ENCODE measurements around the gene PDLIM7.

The PDLIM7 gene

DNA sequence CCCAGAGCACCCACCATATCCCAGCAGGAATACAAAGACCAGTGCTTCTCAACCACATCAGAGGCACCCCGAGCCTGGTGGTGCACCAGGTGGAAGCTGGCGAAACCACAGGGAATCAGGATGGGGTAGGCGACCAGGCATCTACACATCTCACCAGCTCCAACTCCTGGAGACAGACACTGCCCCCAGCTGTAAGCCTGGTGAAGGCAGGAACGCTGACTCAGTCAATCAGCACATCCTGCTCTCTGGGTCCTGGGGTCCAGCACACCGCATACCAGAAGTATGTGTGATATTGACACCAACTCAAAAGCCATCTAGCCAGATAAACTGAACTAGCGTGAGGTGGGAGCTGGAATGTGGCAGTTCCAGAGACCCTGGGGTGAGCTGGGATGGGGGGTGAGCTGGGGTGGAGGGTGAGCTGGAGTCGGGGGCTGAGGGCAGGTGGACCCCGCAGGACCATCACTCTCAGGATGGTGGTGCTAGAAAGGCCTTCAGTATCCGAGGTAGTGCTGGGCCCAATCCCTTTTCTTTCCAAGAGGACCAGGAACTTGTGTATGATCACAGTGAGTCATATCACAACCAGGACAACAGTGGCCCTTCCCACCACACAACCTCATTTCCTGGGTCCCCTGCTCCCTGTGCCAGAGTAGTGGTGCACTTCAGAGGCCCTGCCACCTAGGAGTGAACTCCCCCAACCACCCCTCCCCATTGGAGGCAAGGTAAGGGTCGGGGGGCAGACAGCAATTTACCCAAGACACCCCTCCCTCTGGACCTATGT lies 26.5 kb downstream of the PDLIM7 start:
- no peak for DNase-seq (ENCODE audit: low spot score)
- TF ChIP-seq, protein P1, sequence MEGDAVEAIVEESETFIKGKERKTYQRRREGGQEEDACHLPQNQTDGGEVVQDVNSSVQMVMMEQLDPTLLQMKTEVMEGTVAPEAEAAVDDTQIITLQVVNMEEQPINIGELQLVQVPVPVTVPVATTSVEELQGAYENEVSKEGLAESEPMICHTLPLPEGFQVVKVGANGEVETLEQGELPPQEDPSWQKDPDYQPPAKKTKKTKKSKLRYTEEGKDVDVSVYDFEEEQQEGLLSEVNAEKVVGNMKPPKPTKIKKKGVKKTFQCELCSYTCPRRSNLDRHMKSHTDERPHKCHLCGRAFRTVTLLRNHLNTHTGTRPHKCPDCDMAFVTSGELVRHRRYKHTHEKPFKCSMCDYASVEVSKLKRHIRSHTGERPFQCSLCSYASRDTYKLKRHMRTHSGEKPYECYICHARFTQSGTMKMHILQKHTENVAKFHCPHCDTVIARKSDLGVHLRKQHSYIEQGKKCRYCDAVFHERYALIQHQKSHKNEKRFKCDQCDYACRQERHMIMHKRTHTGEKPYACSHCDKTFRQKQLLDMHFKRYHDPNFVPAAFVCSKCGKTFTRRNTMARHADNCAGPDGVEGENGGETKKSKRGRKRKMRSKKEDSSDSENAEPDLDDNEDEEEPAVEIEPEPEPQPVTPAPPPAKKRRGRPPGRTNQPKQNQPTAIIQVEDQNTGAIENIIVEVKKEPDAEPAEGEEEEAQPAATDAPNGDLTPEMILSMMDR (IDR thresholded peaks at IDR 0.05; ENCODE audit: borderline replicate concordance, control extremely low read depth, extremely low read depth, insufficient read depth, missing control alignments) = no peak
- in situ Hi-C loops (cut with MboI; ENCODE audit: low sequenced_read_pairs, unreplicated experiment) = no loop called here

DNA sequence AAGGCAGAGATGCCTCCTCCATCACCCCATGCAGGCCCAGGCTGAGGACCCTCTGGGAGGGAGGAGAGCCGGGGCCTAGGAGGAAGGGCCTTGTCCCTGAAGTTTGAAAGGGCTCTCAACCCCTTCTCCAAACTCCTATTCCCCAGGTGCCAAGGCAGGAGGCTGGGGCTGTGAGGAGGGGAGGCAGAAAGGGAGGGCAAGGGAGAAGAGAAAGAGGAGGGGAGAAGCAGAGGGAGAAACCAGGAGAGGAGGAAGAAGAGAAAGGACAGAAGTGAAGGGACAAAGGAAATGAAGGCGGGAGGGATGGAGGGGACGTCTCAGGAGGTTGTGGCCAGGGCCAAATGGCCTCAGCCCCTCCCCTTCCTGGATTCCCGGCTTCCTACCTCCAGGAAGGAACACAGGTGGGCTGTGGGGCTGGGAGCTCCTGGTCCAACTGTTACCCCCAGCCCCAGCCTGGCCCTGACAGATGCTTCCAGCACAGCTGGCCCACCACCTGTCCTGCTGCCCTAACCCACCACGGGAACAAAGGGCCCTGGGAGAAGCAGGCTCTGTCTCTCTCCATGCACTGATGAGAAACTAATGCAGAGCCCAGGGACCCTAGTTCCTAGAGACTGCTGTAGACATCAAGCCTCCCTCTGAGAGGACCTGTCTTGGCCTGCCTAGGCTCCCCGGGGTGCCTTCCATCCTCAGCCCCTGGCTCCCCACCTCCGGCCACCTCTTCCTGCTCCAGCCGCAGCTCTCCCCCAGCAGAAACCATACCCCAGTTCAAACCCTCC lies 27.5 kb downstream of the PDLIM7 start:
- TF ChIP-seq, protein P1 (IDR thresholded peaks at IDR 0.05; ENCODE audit: borderline replicate concordance, control extremely low read depth, extremely low read depth, insufficient read depth, missing control alignments) = no peak
- in situ Hi-C loops (cut with MboI; ENCODE audit: low sequenced_read_pairs, unreplicated experiment) = no loop called here
- no peak for DNase-seq (ENCODE audit: low spot score)

DNA sequence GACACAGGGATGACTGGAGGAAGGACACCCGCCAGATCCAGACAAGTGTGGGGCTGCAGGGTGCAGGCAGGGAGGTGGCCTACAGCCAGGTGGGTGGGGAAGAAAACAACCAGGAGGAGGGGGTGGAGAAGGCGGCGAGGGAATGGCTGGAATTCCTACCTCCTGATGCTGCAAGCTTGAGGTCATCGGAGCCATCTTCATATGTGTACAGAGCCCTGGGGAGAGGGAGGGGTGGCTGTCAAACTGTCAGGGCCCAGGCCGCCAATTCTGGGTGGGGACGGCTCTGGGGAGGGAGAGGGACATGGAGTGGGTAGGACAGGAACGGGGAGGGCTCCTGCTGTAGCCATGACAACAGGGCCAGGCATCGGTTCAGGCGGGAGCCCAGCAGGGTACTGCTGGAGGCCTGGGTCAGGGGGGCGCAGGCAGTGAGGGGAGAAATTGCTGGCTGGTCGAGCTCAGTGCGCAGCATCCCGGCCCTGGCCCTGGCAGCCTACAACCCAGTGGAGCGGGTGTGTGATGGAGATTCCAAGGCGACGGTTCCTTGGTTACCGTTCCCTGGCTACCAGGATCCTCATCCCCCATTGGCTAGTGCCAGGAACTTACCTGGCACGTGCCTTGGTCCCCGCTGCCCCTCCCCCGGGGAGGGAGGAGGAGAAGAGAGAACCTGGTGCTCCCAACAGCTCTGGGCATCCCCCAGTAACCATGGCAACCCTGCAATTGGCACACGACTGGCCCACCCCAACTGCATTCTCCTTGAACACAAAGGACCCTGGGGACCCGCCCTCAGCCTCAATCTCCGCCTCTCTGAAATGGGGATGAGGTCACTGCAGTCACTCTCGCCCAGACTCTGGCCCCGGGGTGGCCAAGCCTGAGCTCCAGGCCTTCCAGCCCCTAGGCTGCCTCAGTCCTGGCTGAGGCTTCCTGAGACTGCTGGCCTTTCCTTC lies 28.4 kb downstream of the PDLIM7 start:
- DNase-seq (ENCODE audit: low spot score) = no peak
- in situ Hi-C loops (cut with MboI; ENCODE audit: low sequenced_read_pairs, unreplicated experiment) = no loop called here

DNA sequence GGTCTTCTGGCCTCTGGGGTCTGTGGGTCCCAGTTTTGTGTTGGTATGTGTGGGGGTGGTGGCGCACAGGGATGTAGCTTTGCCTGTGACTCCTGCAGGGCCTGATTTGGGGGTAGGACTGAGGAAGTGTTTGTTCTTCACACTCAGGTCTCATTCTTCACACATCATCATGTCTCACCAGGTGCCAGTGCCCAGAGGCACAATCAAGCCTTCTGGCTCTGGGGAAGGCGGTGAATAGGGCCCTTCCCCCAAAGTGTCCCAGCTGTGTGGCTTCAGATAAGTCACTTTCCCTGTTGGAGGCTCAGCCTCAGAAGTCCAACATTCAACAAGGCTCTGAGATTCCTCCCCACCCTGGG lies 29.1 kb downstream of the PDLIM7 start:
- TF ChIP-seq, protein P1 (IDR thresholded peaks at IDR 0.05; ENCODE audit: borderline replicate concordance, control extremely low read depth, extremely low read depth, insufficient read depth, missing control alignments) = no peak
- in situ Hi-C loops (cut with MboI; ENCODE audit: low sequenced_read_pairs, unreplicated experiment) = no loop called here
- no peak for DNase-seq (ENCODE audit: low spot score)

More for the DNA sequence above, 28.4 kb downstream of the PDLIM7 start:
- TF ChIP-seq, protein P1 (IDR thresholded peaks at IDR 0.05; ENCODE audit: borderline replicate concordance, control extremely low read depth, extremely low read depth, insufficient read depth, missing control alignments) = no peak

DNA sequence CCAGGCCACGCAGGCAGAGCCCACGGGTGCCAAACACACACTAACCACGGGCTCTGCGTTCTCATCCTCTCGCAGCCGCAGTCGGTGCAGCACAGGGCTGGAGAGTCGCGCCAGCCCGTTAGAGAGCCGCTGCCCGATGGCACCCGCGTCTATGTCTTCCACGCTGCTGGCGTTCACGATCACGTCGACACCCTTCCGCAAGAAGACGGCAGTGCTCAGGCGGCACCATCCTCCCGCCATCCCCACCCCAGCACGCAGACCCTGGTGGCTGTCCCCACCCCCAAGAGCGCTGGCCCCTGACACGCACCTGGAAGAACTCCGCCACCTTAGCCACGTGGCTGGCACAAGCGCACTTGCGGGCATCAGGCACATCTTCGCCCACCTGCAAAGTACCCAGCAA lies 30.0 kb downstream of the PDLIM7 start:
- in situ Hi-C loops (cut with MboI; ENCODE audit: low sequenced_read_pairs, unreplicated experiment) = no loop called here
- no peak for DNase-seq (ENCODE audit: low spot score)
- TF ChIP-seq, protein P1 (IDR thresholded peaks at IDR 0.05; ENCODE audit: borderline replicate concordance, control extremely low read depth, extremely low read depth, insufficient read depth, missing control alignments) = no peak

DNA sequence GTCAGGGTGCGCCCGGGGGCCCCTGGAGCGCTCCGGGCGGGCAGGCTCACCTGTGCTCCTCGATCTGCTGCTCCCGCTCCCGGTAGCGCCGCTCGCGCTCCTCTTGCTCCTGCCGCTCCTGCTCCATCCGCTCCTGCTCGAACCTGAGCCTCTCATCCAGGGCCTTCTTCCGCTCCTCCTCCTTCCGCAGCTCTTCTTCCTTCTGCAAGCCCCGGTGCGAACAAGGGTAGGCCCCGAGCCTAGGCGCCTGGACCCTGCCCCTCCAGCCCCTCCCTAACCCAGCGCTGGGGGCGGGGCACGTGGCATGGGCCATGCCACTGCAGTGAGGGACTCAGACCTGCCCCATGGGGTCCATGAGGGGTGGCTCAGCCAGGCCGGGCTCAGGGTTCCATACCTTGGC lies 30.5 kb downstream of the PDLIM7 start:
- TF ChIP-seq, protein P1 (IDR thresholded peaks at IDR 0.05; ENCODE audit: borderline replicate concordance, control extremely low read depth, extremely low read depth, insufficient read depth, missing control alignments) = no peak
- in situ Hi-C loops (cut with MboI; ENCODE audit: low sequenced_read_pairs, unreplicated experiment) = no loop called here
- no peak for DNase-seq (ENCODE audit: low spot score)

Data from GM13976 (cell line).